Measurements from ENCODE around the gene TPCN1.

DNA sequence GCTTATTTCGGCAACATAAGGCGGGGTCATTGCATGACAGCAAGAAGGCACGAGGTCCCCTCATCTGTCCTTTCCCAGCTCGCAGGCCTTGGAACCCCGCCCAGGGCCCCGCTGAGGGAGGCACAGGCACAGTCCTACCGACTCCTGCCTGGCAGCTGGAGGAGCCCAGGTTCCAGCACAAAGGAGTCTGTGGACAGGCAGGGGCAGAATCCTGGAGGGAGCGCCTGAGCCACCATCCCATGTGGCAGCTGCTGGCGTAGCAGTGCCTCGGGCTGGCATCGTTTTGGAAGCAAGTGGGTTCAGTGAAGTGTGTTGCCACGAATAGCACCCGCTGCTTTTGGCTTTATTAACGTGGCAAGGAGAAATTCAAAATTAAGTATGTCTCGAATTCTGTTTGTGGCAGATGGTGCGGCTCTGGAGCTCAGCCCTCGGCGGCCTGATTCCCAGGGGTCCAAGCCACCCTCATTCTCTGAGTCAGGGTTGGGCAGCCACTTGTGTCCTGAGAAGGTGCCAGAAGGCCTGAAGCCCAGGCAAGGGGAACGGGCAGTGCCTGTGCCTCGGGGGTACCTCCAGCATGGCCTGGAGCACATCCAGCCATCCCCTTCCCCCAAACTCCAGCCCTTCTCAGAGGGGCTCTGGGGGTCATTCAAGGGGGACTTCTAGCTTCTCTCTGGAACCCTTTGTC, 77.7 kb downstream of the TPCN1 start:
- TF ChIP-seq, protein P1, sequence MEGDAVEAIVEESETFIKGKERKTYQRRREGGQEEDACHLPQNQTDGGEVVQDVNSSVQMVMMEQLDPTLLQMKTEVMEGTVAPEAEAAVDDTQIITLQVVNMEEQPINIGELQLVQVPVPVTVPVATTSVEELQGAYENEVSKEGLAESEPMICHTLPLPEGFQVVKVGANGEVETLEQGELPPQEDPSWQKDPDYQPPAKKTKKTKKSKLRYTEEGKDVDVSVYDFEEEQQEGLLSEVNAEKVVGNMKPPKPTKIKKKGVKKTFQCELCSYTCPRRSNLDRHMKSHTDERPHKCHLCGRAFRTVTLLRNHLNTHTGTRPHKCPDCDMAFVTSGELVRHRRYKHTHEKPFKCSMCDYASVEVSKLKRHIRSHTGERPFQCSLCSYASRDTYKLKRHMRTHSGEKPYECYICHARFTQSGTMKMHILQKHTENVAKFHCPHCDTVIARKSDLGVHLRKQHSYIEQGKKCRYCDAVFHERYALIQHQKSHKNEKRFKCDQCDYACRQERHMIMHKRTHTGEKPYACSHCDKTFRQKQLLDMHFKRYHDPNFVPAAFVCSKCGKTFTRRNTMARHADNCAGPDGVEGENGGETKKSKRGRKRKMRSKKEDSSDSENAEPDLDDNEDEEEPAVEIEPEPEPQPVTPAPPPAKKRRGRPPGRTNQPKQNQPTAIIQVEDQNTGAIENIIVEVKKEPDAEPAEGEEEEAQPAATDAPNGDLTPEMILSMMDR (IDR thresholded peaks at IDR 0.05) = no peak
- TF ChIP-seq GABPA (IDR thresholded peaks at IDR 0.05; ENCODE audit: low read depth) (no peak), POLR2AphosphoS5 (IDR thresholded peaks at IDR 0.05; ENCODE audit: low read depth, low read length) (no peak), EZH2phosphoT487 (IDR thresholded peaks at IDR 0.05; ENCODE audit: borderline replicate concordance, low read depth) (no peak), NRF1 (IDR thresholded peaks at IDR 0.05; ENCODE audit: low read depth, low read length) (no peak), SIN3A (IDR thresholded peaks at IDR 0.05; ENCODE audit: borderline replicate concordance, low read depth, low read length) (no peak), JUND (IDR thresholded peaks at IDR 0.05) (no peak), RCOR1 (IDR thresholded peaks at IDR 0.05; ENCODE audit: low read length) (no peak), MXI1 (IDR thresholded peaks at IDR 0.05; ENCODE audit: low read depth, low read length) (no peak), RXRA (IDR thresholded peaks at IDR 0.05; ENCODE audit: borderline replicate concordance, low read depth) (no peak), TAF1 (IDR thresholded peaks at IDR 0.05; ENCODE audit: borderline replicate concordance, low read depth, low read length) (no peak)
- TF ChIP-seq, protein P2, sequence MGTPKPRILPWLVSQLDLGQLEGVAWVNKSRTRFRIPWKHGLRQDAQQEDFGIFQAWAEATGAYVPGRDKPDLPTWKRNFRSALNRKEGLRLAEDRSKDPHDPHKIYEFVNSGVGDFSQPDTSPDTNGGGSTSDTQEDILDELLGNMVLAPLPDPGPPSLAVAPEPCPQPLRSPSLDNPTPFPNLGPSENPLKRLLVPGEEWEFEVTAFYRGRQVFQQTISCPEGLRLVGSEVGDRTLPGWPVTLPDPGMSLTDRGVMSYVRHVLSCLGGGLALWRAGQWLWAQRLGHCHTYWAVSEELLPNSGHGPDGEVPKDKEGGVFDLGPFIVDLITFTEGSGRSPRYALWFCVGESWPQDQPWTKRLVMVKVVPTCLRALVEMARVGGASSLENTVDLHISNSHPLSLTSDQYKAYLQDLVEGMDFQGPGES (IDR thresholded peaks at IDR 0.05; ENCODE audit: low read depth, low read length) = no peak
- TF ChIP-seq, protein P3, sequence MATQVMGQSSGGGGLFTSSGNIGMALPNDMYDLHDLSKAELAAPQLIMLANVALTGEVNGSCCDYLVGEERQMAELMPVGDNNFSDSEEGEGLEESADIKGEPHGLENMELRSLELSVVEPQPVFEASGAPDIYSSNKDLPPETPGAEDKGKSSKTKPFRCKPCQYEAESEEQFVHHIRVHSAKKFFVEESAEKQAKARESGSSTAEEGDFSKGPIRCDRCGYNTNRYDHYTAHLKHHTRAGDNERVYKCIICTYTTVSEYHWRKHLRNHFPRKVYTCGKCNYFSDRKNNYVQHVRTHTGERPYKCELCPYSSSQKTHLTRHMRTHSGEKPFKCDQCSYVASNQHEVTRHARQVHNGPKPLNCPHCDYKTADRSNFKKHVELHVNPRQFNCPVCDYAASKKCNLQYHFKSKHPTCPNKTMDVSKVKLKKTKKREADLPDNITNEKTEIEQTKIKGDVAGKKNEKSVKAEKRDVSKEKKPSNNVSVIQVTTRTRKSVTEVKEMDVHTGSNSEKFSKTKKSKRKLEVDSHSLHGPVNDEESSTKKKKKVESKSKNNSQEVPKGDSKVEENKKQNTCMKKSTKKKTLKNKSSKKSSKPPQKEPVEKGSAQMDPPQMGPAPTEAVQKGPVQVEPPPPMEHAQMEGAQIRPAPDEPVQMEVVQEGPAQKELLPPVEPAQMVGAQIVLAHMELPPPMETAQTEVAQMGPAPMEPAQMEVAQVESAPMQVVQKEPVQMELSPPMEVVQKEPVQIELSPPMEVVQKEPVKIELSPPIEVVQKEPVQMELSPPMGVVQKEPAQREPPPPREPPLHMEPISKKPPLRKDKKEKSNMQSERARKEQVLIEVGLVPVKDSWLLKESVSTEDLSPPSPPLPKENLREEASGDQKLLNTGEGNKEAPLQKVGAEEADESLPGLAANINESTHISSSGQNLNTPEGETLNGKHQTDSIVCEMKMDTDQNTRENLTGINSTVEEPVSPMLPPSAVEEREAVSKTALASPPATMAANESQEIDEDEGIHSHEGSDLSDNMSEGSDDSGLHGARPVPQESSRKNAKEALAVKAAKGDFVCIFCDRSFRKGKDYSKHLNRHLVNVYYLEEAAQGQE (IDR thresholded peaks at IDR 0.05; ENCODE audit: low read depth, low read length) = no peak
- TF ChIP-seq, protein P4, sequence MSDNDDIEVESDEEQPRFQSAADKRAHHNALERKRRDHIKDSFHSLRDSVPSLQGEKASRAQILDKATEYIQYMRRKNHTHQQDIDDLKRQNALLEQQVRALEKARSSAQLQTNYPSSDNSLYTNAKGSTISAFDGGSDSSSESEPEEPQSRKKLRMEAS (IDR thresholded peaks at IDR 0.05; ENCODE audit: low read depth) = no peak
